CD4-positive, alpha-beta memory T cell (primary cell): ENCODE data around the gene VTI1A. TPM values are rescaled to one million over a fixed set of nuclear protein-coding genes. Genes with fewer than 3 reads are reported as not detected.
"Not testable (repeated sequence)": the region's sequence is repeated elsewhere in the genome, so short reads cannot be mapped to it uniquely, and the experiment has no call there.

Experiments
- CTCF ChIA-PET: fragments of 350-600 bp; sonication (Branson Sonifier 250); formaldehyde crosslinking; loops from one replicate; lab custom pipeline; 2021; ENCODE audit warnings: inconsistent platforms; ENCODE audit not compliant: partially characterized antibody; lab: Charles Lee
- POLR2A ChIA-PET: fragments of 350-600 bp; sonication (Branson Sonifier 250); formaldehyde crosslinking; loops from one replicate; lab custom pipeline; 2021; ENCODE audit not compliant: partially characterized antibody; lab: Charles Lee
- DNase-seq, 5 donors: peaks; one replicate each; pipeline versions ENCODE4 v3.0.0 to v3.0.0-alpha.2; 2020 to 2022; ENCODE audit warnings: mixed read lengths in 1 of 5
- H3K27ac ChIP-seq: one replicate; pipeline ENCODE4 v1.7.0; 2013; ENCODE audit warnings: low read depth, low read length
- H3K27me3 ChIP-seq: 2 replicates; pipeline ENCODE4 v1.7.0; 2013; ENCODE audit warnings: mild to moderate bottlenecking, low read length, moderate library complexity; ENCODE audit not compliant: insufficient read depth
- H3K36me3 ChIP-seq: 2 replicates; pipeline ENCODE4 v1.7.0; 2013; ENCODE audit warnings: mild to moderate bottlenecking, low read length, moderate library complexity; ENCODE audit not compliant: insufficient read depth
- H3K4me1 ChIP-seq: 2 replicates; pipeline ENCODE4 v1.7.0; 2013; ENCODE audit warnings: mild to moderate bottlenecking, low read length, moderate library complexity; ENCODE audit not compliant: insufficient read depth
- H3K4me3 ChIP-seq, 2 donors: one replicate each; pipeline ENCODE4 v1.7.0; 2013; ENCODE audit warnings: low read length in 2 of 2, mild to moderate bottlenecking in 1 of 2
- H3K9me3 ChIP-seq, 2 donors: one replicate each; pipeline ENCODE4 v1.7.0; 2013; ENCODE audit warnings: low read length in 2 of 2, control low read depth in 1 of 2; ENCODE audit not compliant: control insufficient read depth in 1 of 2
- H3K27ac Mint-ChIP-seq, 7 donors: one replicate each; pipeline ENCODE4 v1.8.0; 2020 to 2021; ENCODE audit warnings: mixed read lengths in 7 of 7, mild to moderate bottlenecking in 6 of 7, inconsistent platforms in 3 of 7, moderate library complexity in 3 of 7
- H3K27me3 Mint-ChIP-seq, 2 donors: one replicate each; pipeline ENCODE4 v1.8.0; 2020 to 2021; ENCODE audit warnings: mixed read lengths in 2 of 2
- H3K36me3 Mint-ChIP-seq, 2 donors: one replicate each; pipeline ENCODE4 v1.8.0; 2020 to 2021; ENCODE audit warnings: mixed read lengths in 2 of 2, inconsistent platforms in 1 of 2, mild to moderate bottlenecking in 1 of 2
- H3K4me1 Mint-ChIP-seq, 4 donors: one replicate each; pipeline ENCODE4 v1.8.0; 2020 to 2021; ENCODE audit warnings: mixed read lengths in 4 of 4, mild to moderate bottlenecking in 1 of 4
- H3K4me3 Mint-ChIP-seq, 8 donors: one replicate each; pipeline ENCODE4 v1.8.0; 2020 to 2021; ENCODE audit warnings: mixed read lengths in 8 of 8, mild to moderate bottlenecking in 7 of 8, moderate library complexity in 6 of 8, inconsistent platforms in 3 of 8
- H3K9me3 Mint-ChIP-seq, 8 donors: one replicate each; pipeline ENCODE4 v1.8.0; 2020 to 2021; ENCODE audit warnings: mixed read lengths in 8 of 8, mild to moderate bottlenecking in 5 of 8, inconsistent platforms in 3 of 8, moderate library complexity in 1 of 8
- intact Hi-C: fragments of 100-400 bp; cut with micrococcal nuclease; formaldehyde crosslinking; loops from one replicate; pipeline ENCODE4 v1.15.1; 2023
- polyA plus RNA-seq, 2 donors: library from polyadenylated mRNA; unstranded; fragments of 300-500 nt; fragmentation: Illumina TruSeq; gene quantifications; one replicate each; pipeline ENCODE4 v1.2.3, GENCODE V29; 2021
- total RNA-seq, 2 experiments: library from RNA; stranded (reverse); gene quantifications; one replicate each; pipeline ENCODE4 v1.2.3, GENCODE V29; 2021

VTI1A gene
- total RNA-seq, result 10 to 100 TPM; 47.0 to 48.5 TPM
- 10 to 100 TPM; 24.4 to 33.1 TPM for polyA plus RNA-seq

GRCh38 chr10:112446855-112447619 lies at the start of gene VTI1A, which contains the start of gene ZDHHC6:
Gene VTI1A (plus strand): TSS chr10:112447215. CDS start chr10:112447374, 159 bp downstream.
Gene ZDHHC6 (minus strand): TSS chr10:112446914. CDS start chr10:112445436, 1,478 bp downstream.
- Histone ChIP-seq H3K27me3 (no peaks in the 10 kb centered on the region), H3K9me3 (no peaks in the 10 kb centered on the region), H3K4me1 (peaks cover 42% of the 10 kb centered on the region), H3K4me3 (peak within 1 kb of the TSS; percentile 97 to 99), H3K36me3 (peaks cover 21% of the 10 kb centered on the region), H3K27ac (peak within 1 kb of the TSS; percentile 86)
- Mint-ChIP-seq H3K4me3 (peak within 1 kb of the TSS; percentile 90 to 100 (median 94)), H3K9me3 (no peaks in the 10 kb centered on the region), H3K36me3 (peaks cover 25 to 55% of the 10 kb centered on the region in 2 donors), H3K27me3 (no peaks in the 10 kb centered on the region), H3K4me1 (peaks cover 26 to 64% (median 50%) of the 10 kb centered on the region in 4 donors), H3K27ac (peak within 1 kb of the TSS; percentile 81 to 99 (median 97))
- peak; percentile 84 to 87 (median 86) for DNase-seq
- POLR2A ChIA-PET, result interaction anchor here (0.8 to 2.6 kb wide), 17 partner anchors 10 to 1234 kb away, joined by 3 to 33 read pairs (median 3); partner anchors contain the start of genes ACSL5 and GPAM
- intact Hi-C loops, result loop anchor here (1.0 to 5.0 kb wide), 2 partner anchors 70 to 264 kb away; partner anchors contain the start of gene GPAM
- CTCF ChIA-PET, result interaction anchor here (1.2 to 1.8 kb wide), 2 partner anchors 12 to 71 kb away, joined by 3 to 9 read pairs; no protein-coding TSS in a partner anchor

- Mint-ChIP-seq H3K27me3 (no peaks in the 10 kb centered on the region), H3K4me1 (peaks cover 0 to 14% (median 8%) of the 10 kb centered on the region in 4 donors), H3K9me3 (no peaks in the 10 kb centered on the region), H3K27ac (no peak overlapping the region), H3K4me3 (no peak overlapping the region), H3K36me3 (peaks cover 21 to 31% of the 10 kb centered on the region in 2 donors)
- ChIA-PET CTCF (no interaction called here), POLR2A (no interaction called here)
- H3K4me1 ChIP-seq, result no peaks in the 10 kb centered on the region
- intact Hi-C loops, result no loop called here
- H3K27ac ChIP-seq, result no peak overlapping the region
- peaks cover 41% of the 10 kb centered on the region for H3K36me3 ChIP-seq
- no peak overlapping the region for H3K4me3 ChIP-seq
- H3K27me3 ChIP-seq, result no peaks in the 10 kb centered on the region
- DNase-seq, result no peak
- no peaks in the 10 kb centered on the region for H3K9me3 ChIP-seq
Observed at GRCh38 chr10:112397592-112397991, 49.4 kb upstream of the VTI1A start.

DNA sequence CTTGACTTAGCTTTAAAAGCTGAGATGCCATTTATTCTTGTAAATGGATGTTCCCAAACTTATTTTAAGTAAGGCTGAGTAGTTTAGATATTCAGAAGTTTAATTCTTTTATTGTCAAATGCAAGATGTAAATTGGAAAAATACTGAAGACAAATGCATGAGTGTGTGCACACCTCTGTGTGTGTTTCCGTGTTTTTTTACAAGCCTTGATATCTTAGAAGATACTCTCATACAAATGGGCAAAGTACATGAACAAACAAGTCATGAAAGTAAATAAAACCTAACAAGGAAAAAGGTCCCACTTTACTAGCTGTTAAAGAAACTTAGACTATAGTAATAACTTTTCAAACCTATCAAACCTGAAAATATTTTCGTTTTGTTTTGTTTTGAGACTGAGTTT lies 44.1 kb upstream of the VTI1A start:
- ChIA-PET CTCF (no interaction called here), POLR2A (no interaction called here)
- H3K27ac ChIP-seq, result no peak overlapping the region
- H3K36me3 ChIP-seq, result peaks cover 60% of the 10 kb centered on the region
- Mint-ChIP-seq H3K4me3 (no peak overlapping the region), H3K27me3 (no peaks in the 10 kb centered on the region), H3K36me3 (peaks cover 63 to 75% of the 10 kb centered on the region in 2 donors), H3K27ac (peak overlapping the region in 1 of 7 donors; percentile 43), H3K9me3 (no peaks in the 10 kb centered on the region), H3K4me1 (peaks cover 0 to 4% (median 0%) of the 10 kb centered on the region in 4 donors)
- H3K4me3 ChIP-seq, result no peak overlapping the region
- H3K9me3 ChIP-seq, result no peaks in the 10 kb centered on the region
- H3K27me3 ChIP-seq, result no peaks in the 10 kb centered on the region
- intact Hi-C loops, result no loop called here
- no peaks in the 10 kb centered on the region for H3K4me1 ChIP-seq
- no peak for DNase-seq

DNA sequence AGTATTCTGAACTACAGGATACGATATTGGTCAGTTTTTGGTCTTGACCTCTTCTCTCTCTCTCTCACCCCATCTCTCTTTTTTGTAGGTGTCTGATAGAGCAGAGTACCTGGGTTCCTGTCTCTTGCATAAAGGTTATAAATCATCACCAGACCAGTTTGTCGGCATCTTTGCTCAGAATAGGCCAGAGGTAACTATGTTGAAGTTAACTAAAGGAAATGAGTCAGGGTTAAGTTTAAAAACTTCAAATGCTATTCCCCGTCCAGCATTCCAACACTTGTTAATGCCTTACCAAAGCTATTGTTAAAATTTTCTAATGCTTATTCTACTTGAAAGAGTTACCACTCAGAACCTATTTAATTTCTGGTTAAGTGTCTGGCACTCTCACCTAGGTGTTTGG lies 42.4 kb upstream of the VTI1A start:
- Histone ChIP-seq H3K27me3 (no peaks in the 10 kb centered on the region), H3K27ac (no peak overlapping the region), H3K36me3 (peaks cover 66% of the 10 kb centered on the region), H3K4me1 (no peaks in the 10 kb centered on the region), H3K9me3 (no peaks in the 10 kb centered on the region), H3K4me3 (no peak overlapping the region)
- intact Hi-C loops, result no loop called here
- H3K36me3 Mint-ChIP-seq, result peaks cover 62 to 78% of the 10 kb centered on the region in 2 donors
- H3K27me3 Mint-ChIP-seq, result no peaks in the 10 kb centered on the region
- H3K27ac Mint-ChIP-seq, result peak overlapping the region in 1 of 7 donors; percentile 23
- CTCF ChIA-PET, result no interaction called here
- no peak for DNase-seq
- H3K4me1 Mint-ChIP-seq, result peaks cover 0 to 3% (median 0%) of the 10 kb centered on the region in 4 donors
- no peaks in the 10 kb centered on the region for H3K9me3 Mint-ChIP-seq
- H3K4me3 Mint-ChIP-seq, result no peak overlapping the region
- POLR2A ChIA-PET, result no interaction called here

- H3K9me3 ChIP-seq, H3K27ac Mint-ChIP-seq, H3K27me3 Mint-ChIP-seq, H3K27me3 ChIP-seq, CTCF ChIA-PET, H3K4me3 ChIP-seq, H3K4me1 ChIP-seq, H3K9me3 Mint-ChIP-seq, H3K4me1 Mint-ChIP-seq, intact Hi-C loops, H3K27ac ChIP-seq, DNase-seq, POLR2A ChIA-PET, H3K4me3 Mint-ChIP-seq: not testable (repeated sequence)
- H3K36me3 Mint-ChIP-seq, result peaks cover 69 to 85% of the 10 kb centered on the region in 2 donors
- H3K36me3 ChIP-seq, result peaks cover 74% of the 10 kb centered on the region
Observed at GRCh38 chr10:112406806-112407205, 40.2 kb upstream of the VTI1A start.

DNA sequence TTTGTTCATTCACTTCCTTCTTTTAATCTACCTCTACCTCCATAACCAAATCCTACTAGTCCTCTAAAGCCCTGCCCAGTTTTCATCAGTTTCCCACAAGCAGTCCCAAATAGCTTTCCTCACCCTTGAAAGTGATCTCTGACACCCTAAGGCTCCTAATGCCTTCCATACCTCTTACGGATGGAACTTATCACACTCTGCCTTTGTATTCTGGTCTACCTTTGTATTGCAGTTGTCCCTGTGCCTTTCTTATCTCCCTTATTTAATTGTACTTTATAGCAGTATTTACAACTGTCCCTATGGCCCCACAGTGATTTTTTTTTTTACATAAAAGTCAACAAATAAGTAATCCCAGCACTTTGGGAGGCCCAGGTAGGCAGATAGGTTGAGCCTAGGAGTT lies 39.3 kb upstream of the VTI1A start:
- Histone ChIP-seq H3K27ac (no peak overlapping the region), H3K4me3 (no peak overlapping the region), H3K9me3 (no peaks in the 10 kb centered on the region), H3K27me3 (no peaks in the 10 kb centered on the region), H3K36me3 (peaks cover 70% of the 10 kb centered on the region), H3K4me1 (no peaks in the 10 kb centered on the region)
- no peak overlapping the region for H3K4me3 Mint-ChIP-seq
- intact Hi-C loops, result no loop called here
- peaks cover 68 to 86% of the 10 kb centered on the region in 2 donors for H3K36me3 Mint-ChIP-seq
- ChIA-PET CTCF (no interaction called here), POLR2A (no interaction called here)
- H3K4me1 Mint-ChIP-seq, result peaks cover 0 to under 1% (median 0%) of the 10 kb centered on the region in 4 donors
- no peak for DNase-seq
- H3K27me3 Mint-ChIP-seq, result no peaks in the 10 kb centered on the region
- peak overlapping the region in 2 of 7 donors; percentile 48 to 79 for H3K27ac Mint-ChIP-seq
- H3K9me3 Mint-ChIP-seq, result no peaks in the 10 kb centered on the region

DNA sequence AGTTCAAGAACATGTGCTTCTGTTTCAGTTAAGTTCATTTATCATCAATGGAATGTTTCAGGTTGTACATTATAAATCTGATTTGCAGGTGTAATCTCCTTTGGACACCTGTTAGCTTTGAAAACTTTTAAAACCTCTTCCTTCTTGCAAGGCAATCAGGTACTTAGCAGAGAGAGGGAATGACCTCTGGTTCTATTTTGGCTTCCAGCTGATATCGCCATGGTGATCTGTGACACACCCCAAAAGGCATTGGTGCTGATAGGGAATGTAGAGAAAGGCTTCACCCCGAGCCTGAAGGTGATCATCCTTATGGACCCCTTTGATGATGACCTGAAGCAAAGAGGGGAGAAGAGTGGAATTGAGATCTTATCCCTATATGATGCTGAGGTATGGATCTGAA lies 37.7 kb upstream of the VTI1A start:
- Mint-ChIP-seq H3K27me3 (no peaks in the 10 kb centered on the region), H3K9me3 (no peaks in the 10 kb centered on the region), H3K36me3 (peaks cover 62 to 83% of the 10 kb centered on the region in 2 donors), H3K4me1 (no peaks in the 10 kb centered on the region), H3K27ac (peak overlapping the region in 2 of 7 donors; percentile 2 to 44), H3K4me3 (no peak overlapping the region)
- ChIA-PET POLR2A (no interaction called here), CTCF (interaction anchor here (1.1 to 1.3 kb wide), 2 partner anchors 10 to 20 kb away, joined by 3 read pairs; no protein-coding TSS in a partner anchor)
- Histone ChIP-seq H3K27ac (no peak overlapping the region), H3K9me3 (no peaks in the 10 kb centered on the region), H3K36me3 (peaks cover 66% of the 10 kb centered on the region), H3K27me3 (no peaks in the 10 kb centered on the region), H3K4me3 (no peak overlapping the region), H3K4me1 (no peaks in the 10 kb centered on the region)
- DNase-seq, result no peak
- intact Hi-C loops, result no loop called here
